Right lobe of liver (tissue), 6 donors: ENCODE results near the gene SLCO1C1. TPM values are rescaled to one million over a fixed set of nuclear protein-coding genes. Genes with fewer than 3 reads are reported as not detected.
A peak's percentile ranks its signal among the peaks of the same experiment; 100 is the strongest.
"Not testable (repeated sequence)": the region's sequence is repeated elsewhere in the genome, so short reads cannot be mapped to it uniquely, and the experiment has no call there.

Experiments used
- ATAC-seq, 4 donors: fragments of 200-7000 bp; cut with Tn5 transposase; one replicate each; pipeline ENCODE4 v1.9.1; 2020; ENCODE audit warnings: mild to moderate bottlenecking in 4 of 4, moderate library complexity in 4 of 4
- DNase-seq, 3 donors: peaks; one replicate each; pipeline ENCODE4 v3.0.0-alpha.2; 2020
- H3K27ac ChIP-seq, 3 donors: fragments of 200-600 bp; one replicate each; pipeline ENCODE4 v1.8.0; 2022
- H3K27me3 ChIP-seq, 2 donors: fragments of 200-600 bp; one replicate each; pipeline ENCODE4 v1.8.0; 2022
- H3K36me3 ChIP-seq, 4 donors: fragments of 200-600 bp; sonication (generic) in 1 of 4; one replicate each; pipeline versions ENCODE4 v1.5.1 to v1.8.0; 2017 to 2022; ENCODE audit warnings: control low read depth in 1 of 4
- H3K4me1 ChIP-seq, 4 donors: fragments of 200-600 bp; sonication (generic) in 1 of 4; one replicate each; pipeline versions ENCODE4 v1.5.1 to v1.8.0; 2017 to 2022; ENCODE audit warnings: control low read depth in 1 of 4
- H3K4me3 ChIP-seq, 3 donors: fragments of 200-600 bp; one replicate each; pipeline ENCODE4 v1.8.0; 2022
- H3K9me3 ChIP-seq, 4 donors: fragments of 200-600 bp; sonication (generic) in 1 of 4; one replicate each; pipeline versions ENCODE4 v1.5.1 to v1.8.0; 2017 to 2022; ENCODE audit warnings: control low read depth in 1 of 4
- CTCF ChIP-seq, 4 donors: fragments of 200-600 bp in 3 of 4; fragments of 450-650 bp in 1 of 4; IDR thresholded peaks; one replicate each; pipeline versions ENCODE4 v1.5.1 to v1.8.0; 2016 to 2022; ENCODE audit warnings: antibody characterized with exemption in 4 of 4, mild to moderate bottlenecking in 2 of 4
- POLR2A ChIP-seq: fragments of 450-650 bp; IDR thresholded peaks from one replicate; pipeline ENCODE4 v1.6.1; 2017; ENCODE audit warnings: antibody characterized with exemption, mild to moderate bottlenecking
- WGBS: methylation state at CpG from one replicate; pipeline ENCODE4 v1.1.6; 2018; ENCODE audit warnings: low coverage, low lambda C conversion rate; ENCODE audit not compliant: insufficient coverage; ENCODE audit errors: missing lambda C conversion rate; 5-methylcytosine and 5-hydroxymethylcytosine counted together
- intact Hi-C, 2 donors: fragments of 100-400 bp; cut with DNase I; formaldehyde crosslinking; loops; one replicate each; pipeline versions ENCODE4 v1.11.2 to v1.14.1; 2022
- total RNA-seq, 6 experiments: library from RNA; depleted of rRNA in 2 of 6; stranded (reverse); fragments of >200 nt in 2 of 6; fragmentation: NEBNext Ultra II Directional in 3 of 6; extraction: Animal tissue kit (Norgen Biotek cat#: 25700) in 3 of 6; gene quantifications; one replicate each; pipeline versions ENCODE4 v1.1.0 to v1.2.4, GENCODE V29; 2016 to 2023
- donor health status: DM: no; HTN: yes; CAD: no.
- donor health status: DM: no; HTN: no; CAD: no.
- donor health status: DM: no; HTN: no; CAD: no.
- donor health status: DM: no; HTN: yes; CAD: no.
- donor health status: DM: no; HTN: yes; CAD: no.

Gene SLCO1C1
- total RNA-seq, 6 experiments from 2014 or later = not detected

- no peak for ATAC-seq
- intact Hi-C loops = no loop called here
Measured at GRCh38 chr12:20777420-20777819, 82.3 kb downstream of the SLCO1C1 start.

GRCh38 chr12:20778969-20779368 lies 83.8 kb downstream of the SLCO1C1 start:
- Histone ChIP-seq H3K4me3 (no peak overlapping the region), H3K27me3 (no peaks in the 10 kb centered on the region), H3K4me1 (peaks cover 0 to 20% (median 3%) of the 10 kb centered on the region in 4 donors), H3K9me3 (no peaks in the 10 kb centered on the region), H3K36me3 (no peaks in the 10 kb centered on the region), H3K27ac (peak overlapping the region in 1 of 3 donors; percentile 72)
- no peak for TF ChIP-seq POLR2A
- no peak for TF ChIP-seq CTCF (IDR thresholded peaks at IDR 0.05)
- intact Hi-C loops = no loop called here
- DNase-seq (peak in 2 of 3 donors; percentile 57 to 59), ATAC-seq (peak in 2 of 4 donors; percentile 50 to 67)
- 47% methylated on average over 2 of the region's 2 CpGs for WGBS

More at GRCh38 chr12:20777420-20777819, 82.3 kb downstream of the SLCO1C1 start:
- WGBS = 68% methylated on average over 5 of the region's 20 CpGs
- TF ChIP-seq POLR2A (no peak), CTCF (IDR thresholded peaks at IDR 0.05) (no peak)
- Histone ChIP-seq H3K27ac (no peak overlapping the region), H3K36me3 (no peaks in the 10 kb centered on the region), H3K4me1 (peaks cover 0 to 20% (median 3%) of the 10 kb centered on the region in 4 donors), H3K4me3 (no peak overlapping the region), H3K9me3 (no peaks in the 10 kb centered on the region), H3K27me3 (no peaks in the 10 kb centered on the region)
- no peak for DNase-seq

- H3K9me3 ChIP-seq, intact Hi-C loops, H3K36me3 ChIP-seq, H3K4me3 ChIP-seq, H3K27me3 ChIP-seq: not testable (repeated sequence)
- peak in 2 of 3 donors; percentile 64 to 80 for DNase-seq
- H3K27ac ChIP-seq = peak overlapping the region in 1 of 3 donors; percentile 72
- H3K4me1 ChIP-seq = peaks cover 0 to 20% (median 3%) of the 10 kb centered on the region in 4 donors
- 47% methylated on average over 3 of the region's 3 CpGs for WGBS
- ATAC-seq = peak in 2 of 4 donors; percentile 45 to 56
Measured at GRCh38 chr12:20779971-20780370, 84.8 kb downstream of the SLCO1C1 start.

GRCh38 chr12:20783796-20784357 lies 88.7 kb downstream of the SLCO1C1 start:
- DNase-seq, H3K36me3 ChIP-seq, H3K9me3 ChIP-seq, H3K27ac ChIP-seq, H3K4me3 ChIP-seq, H3K27me3 ChIP-seq, ATAC-seq, intact Hi-C loops: not testable (repeated sequence)
- peaks cover 0 to 14% (median 3%) of the 10 kb centered on the region in 4 donors for H3K4me1 ChIP-seq
- 83% methylated on average over 2 of the region's 13 CpGs for WGBS

GRCh38 chr12:20792971-20793370 lies 97.8 kb downstream of the SLCO1C1 start:
- intact Hi-C loops = no loop called here

More at GRCh38 chr12:20792971-20793370, 97.8 kb downstream of the SLCO1C1 start:
- WGBS = 80% methylated on average over 1 of the region's 1 CpG
- Histone ChIP-seq H3K36me3 (no peaks in the 10 kb centered on the region), H3K4me3 (no peak overlapping the region), H3K27ac (no peak overlapping the region), H3K4me1 (no peaks in the 10 kb centered on the region), H3K27me3 (no peaks in the 10 kb centered on the region), H3K9me3 (no peaks in the 10 kb centered on the region)
- TF ChIP-seq CTCF (IDR thresholded peaks at IDR 0.05) (no peak), POLR2A (no peak)
- DNase-seq (no peak), ATAC-seq (no peak)
